Calu3 (cell line): ENCODE data around the gene DPY19L3. TPM values are rescaled to one million over a fixed set of nuclear protein-coding genes. Genes with fewer than 3 reads are reported as not detected.
A peak's percentile ranks its signal among the peaks of the same experiment; 100 is the strongest.

ENCODE experiments used
- Bru-seq: library from RNA; stranded (reverse); fragments of 400-500 nt; gene quantifications from one replicate; lab custom pipeline; 2021; lab: Mats Ljungman, UMichigan
- BruChase-seq, 2 experiments: library from RNA; stranded (reverse); fragments of 400-500 nt; gene quantifications; one replicate each; lab custom pipeline; 2021; lab: Mats Ljungman, UMichigan
- BruUV-seq: library from RNA; stranded (reverse); fragments of 400-500 nt; replicated peaks from 2 replicates; lab custom pipeline; 2021; lab: Mats Ljungman, UMichigan
- CTCF ChIA-PET: fragments of 300-600 bp; sonication (Branson Sonifier 250); formaldehyde crosslinking; loops from one replicate; lab custom pipeline; 2022; ENCODE audit warnings: antibody characterized with exemption; lab: Charles Lee
- DNase-seq: peaks from one replicate; pipeline ENCODE4 v3.0.0; 2022
- H3K27ac Mint-ChIP-seq: one replicate; pipeline ENCODE4 v1.8.0; 2022; ENCODE audit warnings: mixed read lengths; ENCODE audit not compliant: unreplicated experiment
- H3K27me3 Mint-ChIP-seq: one replicate; pipeline ENCODE4 v1.8.0; 2022; ENCODE audit warnings: mixed read lengths; ENCODE audit not compliant: unreplicated experiment
- H3K36me3 Mint-ChIP-seq: one replicate; pipeline ENCODE4 v1.8.0; 2022; ENCODE audit warnings: mild to moderate bottlenecking, moderate library complexity, mixed read lengths; ENCODE audit not compliant: insufficient read depth, unreplicated experiment
- H3K4me1 Mint-ChIP-seq: one replicate; pipeline ENCODE4 v1.8.0; 2022; ENCODE audit warnings: mild to moderate bottlenecking, low read depth, mixed read lengths; ENCODE audit not compliant: unreplicated experiment
- H3K4me3 Mint-ChIP-seq: one replicate; pipeline ENCODE4 v1.8.0; 2022; ENCODE audit warnings: mild to moderate bottlenecking, low read depth, moderate library complexity, mixed read lengths; ENCODE audit not compliant: unreplicated experiment
- H3K9me3 Mint-ChIP-seq: one replicate; pipeline ENCODE4 v1.8.0; 2022; ENCODE audit warnings: low read depth, mixed read lengths; ENCODE audit not compliant: unreplicated experiment
- CTCF ChIP-seq: fragments of 200-600 bp; IDR thresholded peaks from one replicate; pipeline ENCODE4 v1.8.0; 2022; ENCODE audit warnings: antibody characterized with exemption; ENCODE audit not compliant: unreplicated experiment
- intact Hi-C: fragments of 100-400 bp; cut with micrococcal nuclease; formaldehyde crosslinking; loops from one replicate; pipeline ENCODE4 v1.10.0; 2022; ENCODE audit not compliant: unreplicated experiment
- long read RNA-seq: library from polyadenylated mRNA; stranded (forward); transcript quantifications from one replicate; pipeline ENCODE4 v2.0.0, GENCODE V29; 2022
- total RNA-seq: library from RNA; stranded (reverse); gene quantifications from 2 replicates; pipeline ENCODE4 v1.2.3, GENCODE V29; 2022

DPY19L3 gene
- total RNA-seq (23.8 and 29.4 TPM in 2 replicates), Bru-seq, nascent RNA (percentile 74 among the genes with signal in this experiment), BruChase-seq, experiment 1, labeled RNA remaining after a 6-hour chase (percentile 64 among the genes with signal in this experiment), BruChase-seq, experiment 2, labeled RNA remaining after a 2-hour chase (percentile 61 among the genes with signal in this experiment)
- long read RNA-seq, full-length matches to known transcripts: 1 of 3 reads
- long read RNA-seq, partial matches to known transcripts: 0 of 3 reads
- long read RNA-seq, other reads (novel, unspliced or antisense): 2 of 3 reads

- Mint-ChIP-seq H3K27ac (peak within 1 kb of the TSS; percentile 83), H3K36me3 (peaks cover 24% of the 10 kb centered on the region), H3K27me3 (no peaks in the 10 kb centered on the region), H3K9me3 (peaks cover 2% of the 10 kb centered on the region), H3K4me1 (peaks cover 13% of the 10 kb centered on the region), H3K4me3 (peak within 1 kb of the TSS; percentile 92)
- peak; percentile 98 for DNase-seq
- CTCF ChIA-PET: interaction anchor here (0.6 to 1.0 kb wide), 6 partner anchors 12 to 399 kb away, joined by 3 to 9 read pairs (median 4); no protein-coding TSS in a partner anchor
- no TSS peak for BruUV-seq
- TF ChIP-seq CTCF: no peak
- intact Hi-C loops: loop anchor here (5.0 kb wide), 1 partner anchor 58 kb away; the partner anchor contains the start of gene ZNF507
These were observed at the start of gene DPY19L3 for GRCh38 chr19:32405431-32406160. Gene DPY19L3, plus strand, starts transcription at chr19:32405770. Its CDS starts 2,484 bp downstream, at chr19:32408254.

- Mint-ChIP-seq H3K27ac (no peak overlapping the region), H3K36me3 (peaks cover 20% of the 10 kb centered on the region), H3K4me1 (peaks cover 32% of the 10 kb centered on the region), H3K4me3 (no peak overlapping the region), H3K9me3 (peaks cover 3% of the 10 kb centered on the region), H3K27me3 (no peaks in the 10 kb centered on the region)
- peak; percentile 39 for TF ChIP-seq CTCF
- intact Hi-C loops: no loop called here
- no TSS peak for BruUV-seq
- no peak for DNase-seq
- CTCF ChIA-PET: interaction anchor here (0.6 to 0.7 kb wide), 3 partner anchors 16 to 30 kb away, joined by 3 read pairs; no protein-coding TSS in a partner anchor
These were observed 47.9 kb upstream of the DPY19L3 start for GRCh38 chr19:32357720-32358119.

- H3K4me3 Mint-ChIP-seq: no peak overlapping the region
- peaks cover 38% of the 10 kb centered on the region for H3K4me1 Mint-ChIP-seq
- peaks cover 24% of the 10 kb centered on the region for H3K36me3 Mint-ChIP-seq
- no peak for TF ChIP-seq CTCF
- CTCF ChIA-PET: interaction anchor here (0.7 kb wide), 1 partner anchor 19 kb away, joined by 3 read pairs; no protein-coding TSS in a partner anchor
- no peak for DNase-seq
- no peaks in the 10 kb centered on the region for H3K27me3 Mint-ChIP-seq
- peaks cover 3% of the 10 kb centered on the region for H3K9me3 Mint-ChIP-seq
- no TSS peak for BruUV-seq
- intact Hi-C loops: no loop called here
- H3K27ac Mint-ChIP-seq: no peak overlapping the region
These were observed 47.2 kb upstream of the DPY19L3 start for GRCh38 chr19:32358321-32358720.

GRCh38 chr19:32359581-32359980 lies 46.0 kb upstream of the DPY19L3 start:
- Mint-ChIP-seq H3K4me1 (peaks cover 37% of the 10 kb centered on the region), H3K4me3 (no peak overlapping the region), H3K9me3 (no peaks in the 10 kb centered on the region), H3K27ac (no peak overlapping the region), H3K27me3 (no peaks in the 10 kb centered on the region), H3K36me3 (peaks cover 31% of the 10 kb centered on the region)
- no peak for DNase-seq
- intact Hi-C loops: no loop called here
- CTCF ChIA-PET: interaction anchor here (0.6 kb wide), 1 partner anchor 98 kb away, joined by 3 read pairs; no protein-coding TSS in a partner anchor
- no peak for TF ChIP-seq CTCF
- no TSS peak for BruUV-seq
